Omental fat pad (tissue), 4 donors: Measurements from ENCODE around the gene ZNF579. TPM values are rescaled to one million over a fixed set of nuclear protein-coding genes. Genes with fewer than 3 reads are reported as not detected.

Experiments
- ATAC-seq: fragments of 150-250 bp; one replicate; pipeline ENCODE4 v1.9.1; 2016; ENCODE audit warnings: mild to moderate bottlenecking, moderate library complexity; ENCODE audit not compliant: low FRiP score
- DNase-seq: peaks from one replicate; pipeline ENCODE4 v3.0.0-alpha.2; 2019; ENCODE audit warnings: low spot score
- CTCF ChIP-seq, 3 donors: fragments of 450-650 bp; IDR thresholded peaks; one replicate each; pipeline ENCODE4 v1.5.1; 2016 to 2017; ENCODE audit warnings: antibody characterized with exemption in 3 of 3, mild to moderate bottlenecking in 3 of 3, moderate library complexity in 2 of 3
- total RNA-seq, 4 donors: library from RNA; depleted of rRNA; stranded (reverse); fragments of >200 nt; gene quantifications; one replicate each; pipeline ENCODE4 v1.1.0, GENCODE V29; 2016

Gene ZNF579
- total RNA-seq, 4 donors from 2014 or later: 1.3 to 4.0 (median 2.3) TPM

GRCh38 chr19:55622242-55622969 is 41.8 kb upstream of the ZNF579 start:
- TF ChIP-seq CTCF (IDR thresholded peaks at IDR 0.05): no peak
- DNase-seq: no peak
- ATAC-seq: no peak

GRCh38 chr19:55621673-55622231 is 41.1 kb upstream of the ZNF579 start:
- DNase-seq (no peak), ATAC-seq (no peak)
- TF ChIP-seq CTCF (IDR thresholded peaks at IDR 0.05): no peak

- TF ChIP-seq CTCF (IDR thresholded peaks at IDR 0.05): no peak
- no peak for DNase-seq
- ATAC-seq: no peak
These were observed 40.6 kb upstream of the ZNF579 start for GRCh38 chr19:55621205-55621672.

GRCh38 chr19:55620410-55621204 is 40.0 kb upstream of the ZNF579 start:
- no peak for TF ChIP-seq CTCF (IDR thresholded peaks at IDR 0.05)
- no peak for DNase-seq
- no peak for ATAC-seq

GRCh38 chr19:55619286-55619685 is 38.6 kb upstream of the ZNF579 start:
- no peak for TF ChIP-seq CTCF (IDR thresholded peaks at IDR 0.05)
- ATAC-seq: no peak
- no peak for DNase-seq

GRCh38 chr19:55618426-55618825 is 37.8 kb upstream of the ZNF579 start:
- no peak for ATAC-seq
- TF ChIP-seq CTCF (IDR thresholded peaks at IDR 0.05): no peak
- no peak for DNase-seq
